ENCODE measurements around the gene CH25H.
"Not testable (repeated sequence)": the region's sequence is repeated elsewhere in the genome, so short reads cannot be mapped to it uniquely, and the experiment has no call there.

The CH25H gene

GRCh38 chr10:89250865-89251408 lies 43.8 kb upstream of the CH25H start:
- no peak for DNase-seq (ENCODE audit: low read depth)
- TF ChIP-seq, protein P1, sequence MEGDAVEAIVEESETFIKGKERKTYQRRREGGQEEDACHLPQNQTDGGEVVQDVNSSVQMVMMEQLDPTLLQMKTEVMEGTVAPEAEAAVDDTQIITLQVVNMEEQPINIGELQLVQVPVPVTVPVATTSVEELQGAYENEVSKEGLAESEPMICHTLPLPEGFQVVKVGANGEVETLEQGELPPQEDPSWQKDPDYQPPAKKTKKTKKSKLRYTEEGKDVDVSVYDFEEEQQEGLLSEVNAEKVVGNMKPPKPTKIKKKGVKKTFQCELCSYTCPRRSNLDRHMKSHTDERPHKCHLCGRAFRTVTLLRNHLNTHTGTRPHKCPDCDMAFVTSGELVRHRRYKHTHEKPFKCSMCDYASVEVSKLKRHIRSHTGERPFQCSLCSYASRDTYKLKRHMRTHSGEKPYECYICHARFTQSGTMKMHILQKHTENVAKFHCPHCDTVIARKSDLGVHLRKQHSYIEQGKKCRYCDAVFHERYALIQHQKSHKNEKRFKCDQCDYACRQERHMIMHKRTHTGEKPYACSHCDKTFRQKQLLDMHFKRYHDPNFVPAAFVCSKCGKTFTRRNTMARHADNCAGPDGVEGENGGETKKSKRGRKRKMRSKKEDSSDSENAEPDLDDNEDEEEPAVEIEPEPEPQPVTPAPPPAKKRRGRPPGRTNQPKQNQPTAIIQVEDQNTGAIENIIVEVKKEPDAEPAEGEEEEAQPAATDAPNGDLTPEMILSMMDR (IDR thresholded peaks at IDR 0.05; ENCODE audit: control insufficient read depth, insufficient read depth, low read depth, low read length, missing control alignments), result no peak
- peak overlapping the region; percentile 79 for H3K4me3 ChIP-seq (ENCODE audit: control insufficient read depth, low read depth, low read length)

DNA sequence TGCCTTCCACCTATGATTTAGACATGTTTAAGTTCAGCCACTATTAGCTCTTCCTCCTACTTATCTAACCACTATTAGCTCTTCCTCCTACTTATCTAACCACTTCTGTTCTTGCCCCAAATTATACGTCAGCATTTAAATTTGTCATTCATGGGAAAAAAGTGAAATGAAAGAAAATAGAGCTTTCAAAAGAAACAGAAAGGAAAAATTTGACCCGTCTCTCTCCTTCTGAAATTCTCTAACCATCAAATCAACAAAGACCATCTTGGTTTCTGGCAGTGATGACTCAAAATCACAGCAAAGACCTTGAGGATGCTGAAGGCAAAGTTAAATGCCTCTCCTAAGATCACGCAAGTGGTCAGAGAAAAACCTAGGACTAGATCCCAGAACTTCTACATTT lies 41.9 kb upstream of the CH25H start:
- TF ChIP-seq, protein P1 (IDR thresholded peaks at IDR 0.05; ENCODE audit: control insufficient read depth, insufficient read depth, low read depth, low read length, missing control alignments), result no peak
- DNase-seq (ENCODE audit: low read depth), result no peak
- no peak overlapping the region for H3K4me3 ChIP-seq (ENCODE audit: control insufficient read depth, low read depth, low read length)

GRCh38 chr10:89247623-89248022 lies 40.5 kb upstream of the CH25H start:
- not testable (repeated sequence) for DNase-seq (ENCODE audit: low read depth)

DNA sequence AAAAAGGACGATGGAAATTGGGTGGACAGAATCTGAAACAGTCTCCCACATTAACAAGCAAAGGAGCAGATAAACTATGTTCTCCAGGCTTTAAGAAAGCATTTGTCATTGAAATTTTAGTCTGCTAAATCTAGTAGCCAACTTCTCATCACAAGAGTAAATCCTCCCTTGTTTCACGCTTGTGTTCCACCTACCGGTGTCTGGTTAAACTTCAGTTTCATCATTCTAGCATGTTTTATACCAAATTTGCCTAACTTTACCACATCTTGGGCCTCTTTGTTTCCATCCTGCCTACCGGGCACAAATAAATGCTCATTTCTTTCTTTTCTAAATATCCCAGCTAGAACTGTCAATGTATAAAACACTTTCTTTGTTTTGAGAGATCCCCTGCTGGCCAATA lies 38.7 kb upstream of the CH25H start:
- H3K4me3 ChIP-seq (ENCODE audit: control insufficient read depth, low read depth, low read length), result no peak overlapping the region
- DNase-seq (ENCODE audit: low read depth), result no peak
- TF ChIP-seq, protein P1 (IDR thresholded peaks at IDR 0.05; ENCODE audit: control insufficient read depth, insufficient read depth, low read depth, low read length, missing control alignments), result peak; percentile 31

More at GRCh38 chr10:89247623-89248022, 40.5 kb upstream of the CH25H start:
- H3K4me3 ChIP-seq (ENCODE audit: control insufficient read depth, low read depth, low read length), result not testable (repeated sequence)

DNA sequence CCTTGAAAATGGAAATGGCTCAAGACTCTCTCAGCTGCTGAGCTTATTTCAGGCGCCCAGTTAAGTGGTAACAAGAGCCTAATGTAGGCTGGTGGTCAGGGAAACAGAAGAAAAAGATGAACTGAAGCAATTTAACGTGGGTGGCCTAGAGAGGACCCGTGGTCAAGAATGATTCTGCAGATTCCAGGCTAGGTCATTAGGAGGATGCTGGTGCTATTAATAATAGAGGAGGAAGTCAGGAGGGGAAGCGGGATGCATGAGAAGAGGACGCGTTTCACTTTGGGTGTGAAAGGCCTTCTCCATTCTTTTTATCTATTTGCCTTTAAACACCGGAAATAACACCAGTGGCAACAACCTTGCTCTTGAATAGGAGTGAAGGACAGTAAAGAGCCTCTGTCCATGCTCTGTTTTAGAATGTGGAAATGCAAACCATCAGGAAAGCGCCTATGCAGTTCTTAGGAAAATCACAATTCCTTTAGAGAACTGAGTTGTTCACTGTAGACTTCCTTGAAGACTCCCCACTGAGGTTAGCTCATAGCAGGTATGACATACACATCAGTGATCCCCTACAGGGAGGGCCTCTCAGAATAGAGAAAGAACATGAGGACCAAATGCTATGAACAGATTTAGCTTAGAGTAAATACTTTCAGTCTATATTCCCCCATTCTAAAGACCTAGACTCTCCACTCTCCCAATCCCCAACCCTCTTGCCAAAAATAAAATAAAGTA lies 35.9 kb upstream of the CH25H start:
- TF ChIP-seq, protein P1 (IDR thresholded peaks at IDR 0.05; ENCODE audit: control insufficient read depth, insufficient read depth, low read depth, low read length, missing control alignments), result no peak
- H3K4me3 ChIP-seq (ENCODE audit: control insufficient read depth, low read depth, low read length), result no peak overlapping the region
- DNase-seq (ENCODE audit: low read depth), result no peak

GRCh38 chr10:89242345-89242684 lies 35.2 kb upstream of the CH25H start:
- TF ChIP-seq, protein P1 (IDR thresholded peaks at IDR 0.05; ENCODE audit: control insufficient read depth, insufficient read depth, low read depth, low read length, missing control alignments), result no peak
- no peak for DNase-seq (ENCODE audit: low read depth)
- H3K4me3 ChIP-seq (ENCODE audit: control insufficient read depth, low read depth, low read length), result no peak overlapping the region

GRCh38 chr10:89241486-89242344 lies 34.6 kb upstream of the CH25H start:
- TF ChIP-seq, protein P1 (IDR thresholded peaks at IDR 0.05; ENCODE audit: control insufficient read depth, insufficient read depth, low read depth, low read length, missing control alignments), result no peak
- no peak for DNase-seq (ENCODE audit: low read depth)
- no peak overlapping the region for H3K4me3 ChIP-seq (ENCODE audit: control insufficient read depth, low read depth, low read length)

Measured in AG09309 (cell line).